Mucosa of descending colon (tissue), 3 donors: ENCODE measurements around the gene BMPER. TPM values are rescaled to one million over a fixed set of nuclear protein-coding genes. Genes with fewer than 3 reads are reported as not detected.
A peak's percentile ranks its signal among the peaks of the same experiment; 100 is the strongest.

Experiments used
- ATAC-seq: fragments of 200-7000 bp; cut with Tn5 transposase; one replicate; pipeline ENCODE4 v1.9.1; 2020; ENCODE audit warnings: mild to moderate bottlenecking, moderate library complexity
- DNase-seq, 3 donors: peaks; one replicate each; pipeline ENCODE4 v3.0.0-alpha.2; 2020
- H3K36me3 ChIP-seq: fragments of 200-600 bp; one replicate; pipeline ENCODE4 v1.8.0; 2021; ENCODE audit warnings: low read depth, mild to moderate bottlenecking
- H3K4me1 ChIP-seq: fragments of 200-600 bp; one replicate; pipeline ENCODE4 v1.8.0; 2021; ENCODE audit warnings: low read depth, mild to moderate bottlenecking
- H3K4me3 ChIP-seq: fragments of 200-600 bp; one replicate; pipeline ENCODE4 v1.8.0; 2021; ENCODE audit warnings: mild to moderate bottlenecking
- H3K9me3 ChIP-seq: fragments of 200-600 bp; one replicate; pipeline ENCODE4 v1.8.0; 2021; ENCODE audit warnings: mild to moderate bottlenecking
- intact Hi-C, 2 donors: fragments of 100-400 bp; cut with DNase I in 1 of 2; cut with micrococcal nuclease in 1 of 2; formaldehyde crosslinking; loops; one replicate each; pipeline versions ENCODE4 v1.11.0 to v1.11.1; 2022; cut with DNase I, micrococcal nuclease
- total RNA-seq, 3 donors: library from RNA; stranded (reverse); fragmentation: NEBNext Ultra II Directional in 2 of 3; extraction: Animal tissue kit (Norgen Biotek cat#: 25700) in 2 of 3; gene quantifications; one replicate each; pipeline versions ENCODE4 v1.2.1 to v1.2.4, GENCODE V29; 2021 to 2023
- TF ChIP-seq, protein P1 (sequence below): fragments of 200-600 bp; IDR thresholded peaks from one replicate; pipeline ENCODE4 v1.8.0; 2022; ENCODE audit warnings: antibody characterized with exemption, mild to moderate bottlenecking
- donor health status: DM: no; HTN: no; CAD: no; lungs with moderate emphysema.
- donor health status: DM: no; HTN: no; CAD: no.
- donor health status: DM: no; HTN: yes; CAD: no.

Gene BMPER
- total RNA-seq, 3 donors from 2014 or later = 1.3 to 2.0 (median 1.4) TPM

DNA sequence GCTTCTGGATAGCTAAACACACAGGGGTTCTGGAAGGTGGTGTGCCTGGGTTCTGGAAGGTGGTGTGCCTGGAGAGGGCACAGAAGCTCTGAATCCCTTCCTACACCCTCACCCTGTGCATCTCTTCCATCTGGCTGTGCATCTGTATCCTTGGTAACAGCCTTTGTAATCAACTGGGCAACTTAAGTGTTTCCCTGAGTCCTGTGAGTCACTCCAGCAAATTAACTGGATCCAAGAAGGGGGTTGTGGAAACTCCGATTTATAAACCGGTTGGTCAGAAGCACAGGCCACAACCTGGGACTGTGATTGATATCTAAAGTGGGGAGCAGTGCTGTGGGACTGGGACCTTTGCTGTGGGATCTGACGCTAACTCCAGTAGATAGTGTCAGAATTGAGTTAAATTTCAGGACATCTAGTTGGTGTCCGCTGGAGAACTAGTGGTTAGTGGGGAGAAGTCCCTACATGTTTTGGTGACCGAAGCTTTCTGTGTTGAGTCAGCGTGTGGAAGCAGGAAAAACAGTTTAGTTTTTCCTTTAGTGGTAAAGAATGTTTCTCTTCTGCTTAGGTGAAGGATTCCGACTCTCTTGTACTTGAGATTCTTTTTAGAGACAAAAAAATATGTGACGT is 228.1 kb downstream of the BMPER start:
- H3K36me3 ChIP-seq = no peaks in the 10 kb centered on the region
- ATAC-seq (peak; percentile 17), DNase-seq (no peak)
- H3K4me3 ChIP-seq = no peak overlapping the region
- TF ChIP-seq, protein P1, sequence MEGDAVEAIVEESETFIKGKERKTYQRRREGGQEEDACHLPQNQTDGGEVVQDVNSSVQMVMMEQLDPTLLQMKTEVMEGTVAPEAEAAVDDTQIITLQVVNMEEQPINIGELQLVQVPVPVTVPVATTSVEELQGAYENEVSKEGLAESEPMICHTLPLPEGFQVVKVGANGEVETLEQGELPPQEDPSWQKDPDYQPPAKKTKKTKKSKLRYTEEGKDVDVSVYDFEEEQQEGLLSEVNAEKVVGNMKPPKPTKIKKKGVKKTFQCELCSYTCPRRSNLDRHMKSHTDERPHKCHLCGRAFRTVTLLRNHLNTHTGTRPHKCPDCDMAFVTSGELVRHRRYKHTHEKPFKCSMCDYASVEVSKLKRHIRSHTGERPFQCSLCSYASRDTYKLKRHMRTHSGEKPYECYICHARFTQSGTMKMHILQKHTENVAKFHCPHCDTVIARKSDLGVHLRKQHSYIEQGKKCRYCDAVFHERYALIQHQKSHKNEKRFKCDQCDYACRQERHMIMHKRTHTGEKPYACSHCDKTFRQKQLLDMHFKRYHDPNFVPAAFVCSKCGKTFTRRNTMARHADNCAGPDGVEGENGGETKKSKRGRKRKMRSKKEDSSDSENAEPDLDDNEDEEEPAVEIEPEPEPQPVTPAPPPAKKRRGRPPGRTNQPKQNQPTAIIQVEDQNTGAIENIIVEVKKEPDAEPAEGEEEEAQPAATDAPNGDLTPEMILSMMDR = no peak
- intact Hi-C loops = no loop called here
- H3K9me3 ChIP-seq = no peaks in the 10 kb centered on the region
- no peaks in the 10 kb centered on the region for H3K4me1 ChIP-seq

DNA sequence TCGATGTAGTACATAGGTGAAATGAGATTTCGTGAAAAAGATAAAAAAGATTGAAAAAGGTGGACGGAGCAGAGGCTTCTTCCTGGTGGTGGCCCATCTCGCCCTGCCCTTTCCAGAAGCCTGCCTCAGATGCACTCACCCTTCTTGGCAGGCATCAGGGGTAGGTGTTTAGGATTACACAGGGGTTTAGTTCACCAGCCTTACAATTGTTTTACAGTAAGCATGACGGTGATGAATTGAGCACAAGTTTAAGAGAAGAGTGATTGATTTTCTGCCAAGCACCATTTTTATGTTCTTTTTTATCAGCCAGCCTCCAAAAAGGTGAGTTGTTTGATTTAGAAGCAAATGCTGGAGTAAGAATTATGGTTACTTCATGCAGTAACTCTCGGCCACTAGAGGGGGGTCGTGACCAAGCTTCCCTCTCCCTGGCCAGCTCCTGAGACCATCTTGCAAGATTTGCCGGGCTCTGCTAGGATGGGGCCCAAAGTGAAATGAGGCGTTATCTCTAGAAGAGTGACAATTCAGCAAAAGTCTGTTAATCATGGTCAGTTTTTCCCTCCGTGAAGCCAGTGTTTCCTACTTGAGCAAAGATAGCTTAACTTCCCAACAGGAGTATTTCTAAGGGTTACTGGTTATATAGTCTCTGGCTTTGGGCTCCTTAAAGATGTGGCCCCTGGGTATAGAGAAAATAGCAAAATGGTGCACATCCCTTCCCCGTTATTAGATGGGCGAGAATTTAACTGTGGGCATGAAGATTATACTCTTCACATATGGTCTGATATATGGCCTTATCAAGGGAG is 228.8 kb downstream of the BMPER start:
- DNase-seq (peak in 2 of 3 donors; percentile 45 to 75), ATAC-seq (peak; percentile 46)
- Histone ChIP-seq H3K9me3 (no peaks in the 10 kb centered on the region), H3K4me1 (no peaks in the 10 kb centered on the region), H3K36me3 (no peaks in the 10 kb centered on the region), H3K4me3 (no peak overlapping the region)
- intact Hi-C loops = no loop called here
- TF ChIP-seq, protein P1 = peak; percentile 10

DNA sequence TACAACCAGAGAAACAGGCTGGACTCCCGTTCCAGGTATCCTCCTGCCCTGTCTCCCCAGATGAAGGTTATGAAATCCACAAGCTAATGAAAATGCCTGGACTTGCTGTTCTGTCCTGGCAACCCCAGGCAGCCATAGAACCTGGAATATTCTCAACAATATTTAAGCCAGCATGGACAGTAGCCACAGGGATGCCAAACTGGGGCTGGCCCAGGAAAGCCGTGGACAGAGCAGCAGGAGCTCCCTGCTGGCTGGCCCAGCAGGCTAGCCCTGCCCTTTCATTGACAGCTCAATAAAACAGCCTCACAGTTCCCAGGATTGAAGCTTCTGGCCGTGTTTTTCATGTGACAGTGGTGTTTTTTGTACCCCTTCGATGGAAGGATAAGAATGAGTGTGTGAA is 230.6 kb downstream of the BMPER start:
- intact Hi-C loops = no loop called here
- Histone ChIP-seq H3K4me3 (no peak overlapping the region), H3K4me1 (no peaks in the 10 kb centered on the region), H3K9me3 (no peaks in the 10 kb centered on the region), H3K36me3 (no peaks in the 10 kb centered on the region)
- TF ChIP-seq, protein P1 = no peak
- DNase-seq = no peak
- no peak for ATAC-seq

DNA sequence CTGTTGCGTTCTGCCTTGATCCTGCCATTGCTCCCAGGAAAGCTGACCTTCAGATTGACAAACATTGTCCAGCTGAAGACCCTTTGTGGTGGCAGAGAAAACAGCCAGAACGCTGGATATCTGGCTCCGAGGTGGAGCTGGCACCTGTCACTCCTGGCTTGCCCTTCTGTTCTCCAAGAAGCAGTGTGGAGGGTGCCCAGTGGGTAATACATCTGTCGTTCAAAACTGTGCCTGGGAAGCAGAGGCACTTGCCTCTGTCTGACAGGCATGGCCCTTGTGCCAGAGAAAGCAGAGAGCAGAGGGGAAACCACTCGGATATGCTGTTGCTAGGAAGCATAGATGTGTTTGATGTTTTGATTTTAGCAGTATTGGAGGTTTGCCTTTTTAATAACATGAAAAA is 231.4 kb downstream of the BMPER start:
- H3K4me1 ChIP-seq = no peaks in the 10 kb centered on the region
- no peak for DNase-seq
- no peaks in the 10 kb centered on the region for H3K9me3 ChIP-seq
- TF ChIP-seq, protein P1 = no peak
- intact Hi-C loops = no loop called here
- no peaks in the 10 kb centered on the region for H3K36me3 ChIP-seq
- no peak overlapping the region for H3K4me3 ChIP-seq
- ATAC-seq = no peak

DNA sequence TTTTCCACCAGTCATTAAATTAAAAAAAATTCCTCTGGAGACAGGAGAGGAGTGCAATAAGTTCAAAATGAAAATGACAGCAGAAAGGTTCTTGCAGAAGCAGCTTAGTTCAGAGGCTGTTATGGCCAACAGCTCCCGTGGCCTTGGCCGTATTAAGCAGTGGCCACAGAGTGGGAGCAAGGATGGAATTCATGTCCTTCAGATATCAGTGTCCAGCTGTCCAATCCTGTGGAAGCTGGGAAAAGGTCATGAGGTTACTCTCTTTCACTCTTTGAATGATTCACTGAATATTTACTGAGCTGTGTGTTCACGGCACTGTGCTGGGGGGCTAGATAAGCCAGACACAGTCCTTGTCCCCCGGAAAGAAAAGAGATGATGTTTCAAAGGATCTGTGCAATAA is 231.8 kb downstream of the BMPER start:
- TF ChIP-seq, protein P1 = no peak
- DNase-seq (no peak), ATAC-seq (no peak)
- intact Hi-C loops = no loop called here
- Histone ChIP-seq H3K9me3 (no peaks in the 10 kb centered on the region), H3K4me3 (no peak overlapping the region), H3K4me1 (no peaks in the 10 kb centered on the region), H3K36me3 (no peaks in the 10 kb centered on the region)
